ENCODE data around the gene ADAMTS9. TPM values are rescaled to one million over a fixed set of nuclear protein-coding genes. Genes with fewer than 3 reads are reported as not detected.

Gene ADAMTS9
- polyA plus RNA-seq, 4 donors, result 0.54 to 11.3 (median 5.0) TPM

DNA sequence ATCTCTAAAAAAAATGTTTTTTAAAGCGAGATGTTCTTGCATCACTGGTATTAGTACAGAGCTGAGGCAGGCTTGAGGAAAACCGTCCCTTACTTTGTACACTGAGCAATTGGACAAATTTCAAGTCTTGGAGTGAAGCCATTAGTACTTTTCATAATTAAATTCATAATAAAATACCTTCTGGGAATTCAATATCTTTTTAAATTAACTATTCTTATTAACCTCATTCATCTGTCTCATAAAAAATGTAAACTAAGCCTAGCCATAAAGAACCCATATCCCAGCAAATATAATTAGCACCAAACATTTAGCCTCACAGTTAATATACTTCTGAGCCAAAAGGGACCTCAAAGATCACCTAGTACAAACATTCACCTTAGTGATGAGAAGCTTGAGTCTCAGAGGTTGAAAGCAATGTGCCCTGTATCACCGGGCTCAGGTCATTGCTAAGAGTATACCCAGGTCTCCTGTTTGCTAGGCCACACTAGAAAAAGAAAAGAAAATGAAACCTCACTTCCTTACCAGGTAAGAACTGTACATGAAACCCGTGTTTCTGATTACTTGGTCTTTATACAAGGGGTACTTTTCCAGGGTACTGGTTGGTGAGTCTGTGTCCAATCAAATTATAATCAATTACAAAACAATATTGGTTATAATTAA is 192.5 kb downstream of the ADAMTS9 start:
- WGBS, 3 donors, result 67 to 72% (median 67%) methylated on average over 4 of the region's 4 CpGs
- FAIRE-seq (no peak), DNase-seq (no peak)
- Histone ChIP-seq H3K4me3 (ENCODE audit: low read depth in 1 of 3, low read length in 3 of 3) (no peak overlapping the region), H3K9me3 (ENCODE audit: control insufficient read depth in 2 of 2, insufficient read depth in 1 of 2, low read depth in 1 of 2, low read length in 1 of 2) (no peaks in the 10 kb centered on the region), H3K27ac (ENCODE audit: low read depth in 1 of 3, low read length in 2 of 3) (no peak overlapping the region), H3K36me3 (ENCODE audit: control insufficient read depth in 3 of 3, insufficient read depth in 2 of 3, low read depth in 1 of 3, low read length in 3 of 3) (no peaks in the 10 kb centered on the region), H3K27me3 (ENCODE audit: control insufficient read depth in 3 of 3, insufficient read depth in 3 of 3, low read length in 3 of 3) (peaks cover 0 to 9% (median 6%) of the 10 kb centered on the region in 3 donors), H3K4me1 (ENCODE audit: control insufficient read depth in 3 of 3, insufficient read depth in 2 of 3, low read depth in 1 of 3, low read length in 2 of 3) (no peaks in the 10 kb centered on the region)

DNA sequence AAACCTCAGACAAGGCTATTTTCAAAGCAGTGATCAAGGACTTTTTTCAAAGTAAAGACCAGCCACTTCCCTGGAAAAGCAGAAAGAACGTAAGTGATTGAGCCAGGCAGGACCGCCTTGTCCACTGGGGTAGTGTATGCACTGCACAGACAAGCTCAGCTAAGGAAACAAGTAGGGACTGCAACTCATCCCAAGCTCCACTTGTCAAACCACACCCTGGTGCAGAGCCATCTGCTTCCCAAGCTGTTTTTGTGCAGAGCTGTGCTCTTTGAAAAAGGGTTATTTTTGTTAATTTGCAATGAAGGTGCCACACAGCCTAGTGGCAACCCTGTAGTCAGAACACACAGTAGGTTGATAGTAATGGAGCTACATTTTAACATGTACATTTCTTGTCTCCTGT is 193.3 kb downstream of the ADAMTS9 start:
- Histone ChIP-seq H3K4me1 (ENCODE audit: control insufficient read depth in 3 of 3, insufficient read depth in 2 of 3, low read depth in 1 of 3, low read length in 2 of 3) (peaks cover 0 to 6% (median 0%) of the 10 kb centered on the region in 3 donors), H3K27me3 (ENCODE audit: control insufficient read depth in 3 of 3, insufficient read depth in 3 of 3, low read length in 3 of 3) (peaks cover 0 to 15% (median 6%) of the 10 kb centered on the region in 3 donors), H3K4me3 (ENCODE audit: low read depth in 1 of 3, low read length in 3 of 3) (no peak overlapping the region), H3K9me3 (ENCODE audit: control insufficient read depth in 2 of 2, insufficient read depth in 1 of 2, low read depth in 1 of 2, low read length in 1 of 2) (no peaks in the 10 kb centered on the region), H3K27ac (ENCODE audit: low read depth in 1 of 3, low read length in 2 of 3) (no peak overlapping the region), H3K36me3 (ENCODE audit: control insufficient read depth in 3 of 3, insufficient read depth in 2 of 3, low read depth in 1 of 3, low read length in 3 of 3) (no peaks in the 10 kb centered on the region)
- DNase-seq (no peak), FAIRE-seq (no peak)
- WGBS, 3 donors, result 84 to 100% (median 93%) methylated on average over 2 of the region's 2 CpGs

DNA sequence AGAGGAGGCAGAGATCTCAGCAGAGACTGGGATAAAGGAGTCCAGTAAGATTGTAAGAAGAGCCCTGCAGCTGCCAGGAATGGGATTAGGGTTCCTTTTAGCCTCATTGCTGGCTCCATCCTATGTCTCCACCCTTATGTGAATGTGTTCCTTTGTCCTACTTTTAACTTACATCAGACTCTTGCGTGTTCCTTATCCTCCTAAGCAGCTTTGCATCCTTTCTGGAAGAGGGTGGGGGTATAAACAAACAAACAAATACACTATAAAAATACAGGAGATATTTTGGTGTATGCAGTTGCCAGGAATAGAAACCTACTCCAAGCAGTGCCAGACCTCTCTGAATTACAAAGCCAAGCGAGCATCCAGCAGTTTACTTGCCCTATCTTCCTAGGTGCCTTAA is 194.7 kb downstream of the ADAMTS9 start:
- no peaks in the 10 kb centered on the region for H3K9me3 ChIP-seq (ENCODE audit: control insufficient read depth in 2 of 2, insufficient read depth in 1 of 2, low read depth in 1 of 2, low read length in 1 of 2)
- no peak overlapping the region for H3K27ac ChIP-seq (ENCODE audit: low read depth in 1 of 3, low read length in 2 of 3)
- no peak overlapping the region for H3K4me3 ChIP-seq (ENCODE audit: low read depth in 1 of 3, low read length in 3 of 3)
- WGBS, 3 donors, result 73 to 89% (median 76%) methylated on average over 2 of the region's 2 CpGs
- H3K4me1 ChIP-seq (ENCODE audit: control insufficient read depth in 3 of 3, insufficient read depth in 2 of 3, low read depth in 1 of 3, low read length in 2 of 3), result peaks cover 0 to 12% (median 0%) of the 10 kb centered on the region in 3 donors
- DNase-seq (no peak), FAIRE-seq (no peak)
- H3K36me3 ChIP-seq (ENCODE audit: control insufficient read depth in 3 of 3, insufficient read depth in 2 of 3, low read depth in 1 of 3, low read length in 3 of 3), result no peaks in the 10 kb centered on the region
- H3K27me3 ChIP-seq (ENCODE audit: control insufficient read depth in 3 of 3, insufficient read depth in 3 of 3, low read length in 3 of 3), result peaks cover 0 to 15% (median 13%) of the 10 kb centered on the region in 3 donors

DNA sequence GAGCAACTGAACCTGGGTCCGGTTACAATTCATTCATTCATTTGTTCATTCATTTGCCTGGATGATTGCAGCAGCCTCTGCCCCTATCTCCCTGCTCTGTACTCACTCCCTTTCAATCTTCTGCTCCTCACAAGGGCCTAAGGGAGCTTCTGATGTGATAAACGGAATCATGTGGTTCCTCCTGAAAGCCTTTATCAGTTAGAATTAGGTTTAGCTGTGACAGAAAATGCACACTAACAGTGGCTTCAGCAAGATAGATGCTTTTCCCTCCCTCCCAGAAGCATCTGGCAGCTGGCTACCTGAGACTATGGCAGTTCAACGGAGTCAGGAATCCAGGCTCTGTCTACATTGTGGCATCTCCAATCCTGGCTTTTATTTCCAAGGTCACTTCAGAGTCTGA is 196.0 kb downstream of the ADAMTS9 start:
- H3K36me3 ChIP-seq (ENCODE audit: control insufficient read depth in 3 of 3, insufficient read depth in 2 of 3, low read depth in 1 of 3, low read length in 3 of 3), result no peaks in the 10 kb centered on the region
- peaks cover 0 to 15% (median 13%) of the 10 kb centered on the region in 3 donors for H3K27me3 ChIP-seq (ENCODE audit: control insufficient read depth in 3 of 3, insufficient read depth in 3 of 3, low read length in 3 of 3)
- DNase-seq (no peak), FAIRE-seq (no peak)
- no peak overlapping the region for H3K4me3 ChIP-seq (ENCODE audit: low read depth in 1 of 3, low read length in 3 of 3)
- H3K27ac ChIP-seq (ENCODE audit: low read depth in 1 of 3, low read length in 2 of 3), result no peak overlapping the region
- 74 to 86% (median 79%) methylated on average over 3 of the region's 3 CpGs for WGBS, 3 donors
- H3K4me1 ChIP-seq (ENCODE audit: control insufficient read depth in 3 of 3, insufficient read depth in 2 of 3, low read depth in 1 of 3, low read length in 2 of 3), result peaks cover 0 to 12% (median 0%) of the 10 kb centered on the region in 3 donors
- H3K9me3 ChIP-seq (ENCODE audit: control insufficient read depth in 2 of 2, insufficient read depth in 1 of 2, low read depth in 1 of 2, low read length in 1 of 2), result no peaks in the 10 kb centered on the region

DNA sequence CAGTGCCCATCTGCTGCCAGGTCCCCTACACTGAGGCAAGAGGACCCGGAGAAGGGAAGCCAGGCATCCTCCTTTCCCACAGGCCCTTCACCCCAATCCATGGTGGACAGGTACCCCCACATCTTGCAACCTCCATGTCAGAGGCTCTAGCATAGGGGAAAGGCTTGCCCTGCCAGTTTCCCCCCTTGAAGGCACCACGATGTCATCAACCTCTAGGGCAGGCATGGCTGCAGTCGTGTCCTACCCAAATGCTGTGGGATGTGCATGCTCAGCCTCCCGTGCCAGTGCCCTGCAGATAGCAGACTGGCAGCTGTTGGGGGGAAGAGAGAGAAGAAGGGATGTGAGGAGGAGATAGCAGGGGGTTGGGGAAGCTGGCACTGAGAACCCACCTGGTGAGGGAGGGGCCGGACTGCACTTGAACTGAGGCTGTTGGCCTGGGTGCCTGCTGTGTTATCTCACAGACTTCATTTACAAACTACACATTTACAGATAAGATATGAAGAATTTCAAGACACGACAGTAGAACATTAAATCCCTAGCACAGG is 197.5 kb downstream of the ADAMTS9 start:
- FAIRE-seq (no peak), DNase-seq (peak in 1 of 2 donors; percentile 6)
- Histone ChIP-seq H3K36me3 (ENCODE audit: control insufficient read depth in 3 of 3, insufficient read depth in 2 of 3, low read depth in 1 of 3, low read length in 3 of 3) (no peaks in the 10 kb centered on the region), H3K27me3 (ENCODE audit: control insufficient read depth in 3 of 3, insufficient read depth in 3 of 3, low read length in 3 of 3) (peaks cover 0 to 15% (median 13%) of the 10 kb centered on the region in 3 donors), H3K9me3 (ENCODE audit: control insufficient read depth in 2 of 2, insufficient read depth in 1 of 2, low read depth in 1 of 2, low read length in 1 of 2) (no peaks in the 10 kb centered on the region), H3K4me1 (ENCODE audit: control insufficient read depth in 3 of 3, insufficient read depth in 2 of 3, low read depth in 1 of 3, low read length in 2 of 3) (peaks cover 0 to 12% (median 0%) of the 10 kb centered on the region in 3 donors), H3K27ac (ENCODE audit: low read depth in 1 of 3, low read length in 2 of 3) (no peak overlapping the region), H3K4me3 (ENCODE audit: low read depth in 1 of 3, low read length in 3 of 3) (no peak overlapping the region)
- 41 to 72% (median 56%) methylated on average over 6 of the region's 6 CpGs for whole genome bisulfite sequencing, 3 donors

DNA sequence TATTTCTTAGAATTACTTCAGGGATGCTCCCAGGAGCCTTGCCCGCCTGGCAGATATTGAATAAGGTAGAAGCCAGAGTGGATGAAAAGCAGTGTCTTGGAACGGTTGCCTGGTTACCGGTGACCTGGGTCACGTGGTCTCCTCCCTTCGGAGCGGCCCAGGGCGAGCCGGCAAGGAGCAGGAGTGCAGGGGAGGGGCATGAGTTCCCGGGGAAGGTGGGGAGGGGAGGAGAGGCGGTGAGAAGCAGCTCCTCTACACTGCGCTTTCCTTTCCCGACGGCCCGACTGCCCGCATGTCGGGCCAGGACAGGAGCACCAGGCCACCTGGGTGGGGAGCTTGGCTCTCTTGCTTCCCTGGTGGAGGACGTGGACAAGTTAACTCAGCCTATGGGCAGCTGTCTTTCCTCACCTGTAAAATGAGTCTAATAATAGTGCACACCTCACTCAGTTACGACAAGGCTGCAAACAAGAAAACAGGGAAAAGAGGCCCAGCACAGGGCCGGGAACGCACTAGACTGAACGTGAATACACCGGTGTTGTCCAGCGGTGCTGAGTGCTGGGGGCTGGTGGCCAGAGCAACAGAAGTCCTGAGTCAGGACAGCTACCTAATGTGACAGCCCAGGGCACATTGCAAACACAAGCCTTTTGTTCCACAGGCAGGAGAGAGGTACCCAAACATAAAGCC is 198.3 kb downstream of the ADAMTS9 start:
- FAIRE-seq, result no peak
- H3K9me3 ChIP-seq (ENCODE audit: control insufficient read depth in 2 of 2, insufficient read depth in 1 of 2, low read depth in 1 of 2, low read length in 1 of 2), result no peaks in the 10 kb centered on the region
- 5 to 29% (median 15%) methylated on average over 22 to 23 of the region's 23 CpGs for WGBS, 3 donors
- peaks cover 0 to 12% (median 0%) of the 10 kb centered on the region in 3 donors for H3K4me1 ChIP-seq (ENCODE audit: control insufficient read depth in 3 of 3, insufficient read depth in 2 of 3, low read depth in 1 of 3, low read length in 2 of 3)
- H3K4me3 ChIP-seq (ENCODE audit: low read depth in 1 of 3, low read length in 3 of 3), result peak overlapping the region in 1 of 3 donors; percentile 9
- no peaks in the 10 kb centered on the region for H3K36me3 ChIP-seq (ENCODE audit: control insufficient read depth in 3 of 3, insufficient read depth in 2 of 3, low read depth in 1 of 3, low read length in 3 of 3)
- DNase-seq, result peak; percentile 67 to 78
- no peak overlapping the region for H3K27ac ChIP-seq (ENCODE audit: low read depth in 1 of 3, low read length in 2 of 3)
- H3K27me3 ChIP-seq (ENCODE audit: control insufficient read depth in 3 of 3, insufficient read depth in 3 of 3, low read length in 3 of 3), result peaks cover 0 to 15% (median 13%) of the 10 kb centered on the region in 3 donors

DNA sequence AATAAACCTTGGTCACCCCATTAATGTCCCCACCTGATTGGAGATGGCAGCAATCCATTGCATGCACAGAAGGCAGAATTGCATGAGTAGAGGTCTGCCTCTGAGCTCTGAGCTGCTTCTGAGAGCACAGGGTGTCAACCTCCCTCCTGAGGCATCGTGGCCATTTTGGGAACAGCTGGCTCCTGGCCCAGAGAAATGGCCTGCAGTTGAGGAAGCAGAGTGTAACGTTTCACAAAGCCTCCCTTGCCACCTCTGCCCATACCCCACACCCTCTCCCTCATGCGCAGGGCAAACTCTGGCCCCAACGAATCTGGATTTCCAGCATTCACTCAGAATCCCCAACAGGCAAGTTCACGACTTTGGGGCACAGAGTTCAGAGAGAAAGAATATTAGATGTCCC is 198.9 kb downstream of the ADAMTS9 start:
- H3K9me3 ChIP-seq (ENCODE audit: control insufficient read depth in 2 of 2, insufficient read depth in 1 of 2, low read depth in 1 of 2, low read length in 1 of 2), result no peaks in the 10 kb centered on the region
- no peaks in the 10 kb centered on the region for H3K36me3 ChIP-seq (ENCODE audit: control insufficient read depth in 3 of 3, insufficient read depth in 2 of 3, low read depth in 1 of 3, low read length in 3 of 3)
- no peak overlapping the region for H3K27ac ChIP-seq (ENCODE audit: low read depth in 1 of 3, low read length in 2 of 3)
- H3K4me1 ChIP-seq (ENCODE audit: control insufficient read depth in 3 of 3, insufficient read depth in 2 of 3, low read depth in 1 of 3, low read length in 2 of 3), result peaks cover 0 to 12% (median 0%) of the 10 kb centered on the region in 3 donors
- FAIRE-seq, result no peak
- DNase-seq, result no peak
- 22 to 38% (median 26%) methylated on average over 5 of the region's 5 CpGs for WGBS, 3 donors
- H3K27me3 ChIP-seq (ENCODE audit: control insufficient read depth in 3 of 3, insufficient read depth in 3 of 3, low read length in 3 of 3), result peaks cover 0 to 15% (median 13%) of the 10 kb centered on the region in 3 donors
- no peak overlapping the region for H3K4me3 ChIP-seq (ENCODE audit: low read depth in 1 of 3, low read length in 3 of 3)

DNA sequence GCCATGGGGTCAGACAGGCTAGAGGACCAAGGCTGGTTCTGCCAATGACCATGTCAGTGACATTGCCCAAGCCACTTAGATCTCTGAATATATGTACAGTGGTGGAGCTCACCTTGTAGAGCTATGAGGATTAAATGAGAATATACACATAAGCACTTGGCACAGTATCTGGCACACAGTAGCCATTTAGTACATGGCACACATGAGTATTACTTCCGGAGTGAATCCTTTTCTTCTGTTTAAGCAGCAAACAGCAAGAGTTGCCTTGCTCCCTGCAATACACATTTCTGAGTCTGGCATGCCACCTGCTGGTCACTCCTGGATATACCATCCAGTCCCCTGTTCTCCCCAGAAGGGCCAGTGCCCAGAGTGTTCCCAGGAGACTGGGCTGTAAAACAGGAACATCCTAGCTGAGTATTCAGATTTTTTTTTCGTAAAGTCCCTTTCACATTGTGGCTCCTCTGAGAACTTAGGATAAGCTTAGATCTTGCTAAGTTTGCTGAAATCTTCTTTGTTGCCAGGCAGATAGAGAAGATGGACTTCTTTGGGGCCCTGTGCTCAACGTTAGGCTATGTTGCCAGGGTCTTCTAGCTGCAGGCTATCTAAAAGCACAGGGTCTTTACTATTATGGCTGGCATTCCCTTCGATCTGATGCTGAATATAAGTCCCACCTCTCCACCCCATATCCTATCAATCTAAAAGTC is 203.4 kb downstream of the ADAMTS9 start:
- Histone ChIP-seq H3K4me1 (ENCODE audit: control insufficient read depth in 3 of 3, insufficient read depth in 2 of 3, low read depth in 1 of 3, low read length in 2 of 3) (peaks cover 0 to 5% (median 0%) of the 10 kb centered on the region in 3 donors), H3K36me3 (ENCODE audit: control insufficient read depth in 3 of 3, insufficient read depth in 2 of 3, low read depth in 1 of 3, low read length in 3 of 3) (no peaks in the 10 kb centered on the region), H3K27me3 (ENCODE audit: control insufficient read depth in 3 of 3, insufficient read depth in 3 of 3, low read length in 3 of 3) (peaks cover 0 to 6% (median 0%) of the 10 kb centered on the region in 3 donors), H3K27ac (ENCODE audit: low read depth in 1 of 3, low read length in 2 of 3) (no peak overlapping the region), H3K4me3 (ENCODE audit: low read depth in 1 of 3, low read length in 3 of 3) (no peak overlapping the region), H3K9me3 (ENCODE audit: control insufficient read depth in 2 of 2, insufficient read depth in 1 of 2, low read depth in 1 of 2, low read length in 1 of 2) (no peaks in the 10 kb centered on the region)
- WGBS, 3 donors, result 25 to 28% (median 27%) methylated on average over 4 of the region's 4 CpGs
- FAIRE-seq (no peak), DNase-seq (peak; percentile 71 to 77)
